Measurements from ENCODE around the gene MYO3B. TPM values are rescaled to one million over a fixed set of nuclear protein-coding genes. Genes with fewer than 3 reads are reported as not detected.

The MYO3B gene
- total and polyA plus RNA-seq, 2 donors from 2014 or later = 3.5 to 6.4 TPM

DNA sequence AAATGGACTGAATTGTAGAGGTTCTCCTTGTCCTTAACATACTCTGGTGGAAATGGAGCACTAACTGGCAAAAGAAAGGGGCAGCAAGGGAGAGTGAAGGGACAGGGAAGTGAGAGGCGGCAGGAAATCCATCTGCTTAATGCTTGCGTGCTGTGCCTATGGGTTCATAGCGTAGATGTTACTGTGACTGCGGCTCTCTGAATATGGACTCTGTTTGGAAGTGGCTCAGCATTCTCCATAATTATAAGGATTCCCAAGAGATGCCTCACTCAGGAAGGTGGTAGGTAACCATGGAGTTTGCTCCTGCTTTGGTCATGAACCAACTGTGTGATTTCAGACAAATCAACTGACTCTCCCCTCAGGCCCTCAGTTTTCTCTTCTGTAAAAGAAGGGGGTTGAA, 50.0 kb downstream of the MYO3B start:
- no peak overlapping the region for H3K9ac ChIP-seq (ENCODE audit: low read length in 3 of 3)
- FAIRE-seq = no peak
- peaks cover 0 to 5% (median 0%) of the 10 kb centered on the region in 3 donors for H3K4me1 ChIP-seq (ENCODE audit: control insufficient read depth in 2 of 3, insufficient read depth in 2 of 3, low read depth in 1 of 3, low read length in 3 of 3)
- H3K27me3 ChIP-seq (ENCODE audit: control insufficient read depth, insufficient read depth, low read length) = no peaks in the 10 kb centered on the region
- H3K36me3 ChIP-seq (ENCODE audit: control insufficient read depth in 2 of 3, insufficient read depth in 3 of 3, low read length in 3 of 3) = no peaks in the 10 kb centered on the region
- TF ChIP-seq, protein P1, sequence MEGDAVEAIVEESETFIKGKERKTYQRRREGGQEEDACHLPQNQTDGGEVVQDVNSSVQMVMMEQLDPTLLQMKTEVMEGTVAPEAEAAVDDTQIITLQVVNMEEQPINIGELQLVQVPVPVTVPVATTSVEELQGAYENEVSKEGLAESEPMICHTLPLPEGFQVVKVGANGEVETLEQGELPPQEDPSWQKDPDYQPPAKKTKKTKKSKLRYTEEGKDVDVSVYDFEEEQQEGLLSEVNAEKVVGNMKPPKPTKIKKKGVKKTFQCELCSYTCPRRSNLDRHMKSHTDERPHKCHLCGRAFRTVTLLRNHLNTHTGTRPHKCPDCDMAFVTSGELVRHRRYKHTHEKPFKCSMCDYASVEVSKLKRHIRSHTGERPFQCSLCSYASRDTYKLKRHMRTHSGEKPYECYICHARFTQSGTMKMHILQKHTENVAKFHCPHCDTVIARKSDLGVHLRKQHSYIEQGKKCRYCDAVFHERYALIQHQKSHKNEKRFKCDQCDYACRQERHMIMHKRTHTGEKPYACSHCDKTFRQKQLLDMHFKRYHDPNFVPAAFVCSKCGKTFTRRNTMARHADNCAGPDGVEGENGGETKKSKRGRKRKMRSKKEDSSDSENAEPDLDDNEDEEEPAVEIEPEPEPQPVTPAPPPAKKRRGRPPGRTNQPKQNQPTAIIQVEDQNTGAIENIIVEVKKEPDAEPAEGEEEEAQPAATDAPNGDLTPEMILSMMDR (IDR thresholded peaks at IDR 0.05; ENCODE audit: borderline replicate concordance, extremely low read depth, insufficient read depth) = no peak
- H3K27ac ChIP-seq (ENCODE audit: low read depth in 2 of 2, low read length in 2 of 2) = no peak overlapping the region
- no peak for DNase-seq
- intact Hi-C loops (cut with DNase I) = no loop called here
- H3K9me3 ChIP-seq (ENCODE audit: control insufficient read depth in 2 of 3, insufficient read depth in 1 of 3, low read length in 3 of 3) = no peaks in the 10 kb centered on the region
- no peak overlapping the region for H3K4me3 ChIP-seq (ENCODE audit: low read length in 3 of 3)

DNA sequence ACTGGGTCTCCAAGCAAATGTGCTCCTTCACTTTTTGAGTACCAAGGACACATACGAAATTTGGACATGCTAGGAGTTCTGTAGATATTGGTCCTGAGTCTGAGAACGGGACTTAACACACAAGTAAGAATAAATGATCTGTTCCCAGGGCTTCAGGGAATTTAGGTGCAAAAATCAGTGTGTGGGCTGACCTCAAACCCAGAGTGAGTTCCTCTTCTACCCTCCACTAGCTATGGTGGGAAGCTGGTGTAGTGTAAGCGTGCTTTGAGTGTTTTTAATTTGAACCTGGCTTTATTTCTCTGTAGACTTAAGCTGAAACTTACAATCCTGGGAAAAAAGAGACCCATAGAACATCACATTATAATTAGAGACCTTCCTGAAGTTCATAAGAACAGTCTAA, 50.5 kb downstream of the MYO3B start:
- DNase-seq (no peak), FAIRE-seq (no peak)
- Histone ChIP-seq H3K36me3 (ENCODE audit: control insufficient read depth in 2 of 3, insufficient read depth in 3 of 3, low read length in 3 of 3) (no peaks in the 10 kb centered on the region), H3K27me3 (ENCODE audit: control insufficient read depth, insufficient read depth, low read length) (no peaks in the 10 kb centered on the region), H3K9me3 (ENCODE audit: control insufficient read depth in 2 of 3, insufficient read depth in 1 of 3, low read length in 3 of 3) (no peaks in the 10 kb centered on the region), H3K4me1 (ENCODE audit: control insufficient read depth in 2 of 3, insufficient read depth in 2 of 3, low read depth in 1 of 3, low read length in 3 of 3) (peaks cover 0 to 5% (median 0%) of the 10 kb centered on the region in 3 donors), H3K9ac (ENCODE audit: low read length in 3 of 3) (no peak overlapping the region), H3K27ac (ENCODE audit: low read depth in 2 of 2, low read length in 2 of 2) (no peak overlapping the region), H3K4me3 (ENCODE audit: low read length in 3 of 3) (no peak overlapping the region)
- TF ChIP-seq, protein P1 (IDR thresholded peaks at IDR 0.05; ENCODE audit: borderline replicate concordance, extremely low read depth, insufficient read depth) = no peak
- intact Hi-C loops (cut with DNase I) = no loop called here

DNA sequence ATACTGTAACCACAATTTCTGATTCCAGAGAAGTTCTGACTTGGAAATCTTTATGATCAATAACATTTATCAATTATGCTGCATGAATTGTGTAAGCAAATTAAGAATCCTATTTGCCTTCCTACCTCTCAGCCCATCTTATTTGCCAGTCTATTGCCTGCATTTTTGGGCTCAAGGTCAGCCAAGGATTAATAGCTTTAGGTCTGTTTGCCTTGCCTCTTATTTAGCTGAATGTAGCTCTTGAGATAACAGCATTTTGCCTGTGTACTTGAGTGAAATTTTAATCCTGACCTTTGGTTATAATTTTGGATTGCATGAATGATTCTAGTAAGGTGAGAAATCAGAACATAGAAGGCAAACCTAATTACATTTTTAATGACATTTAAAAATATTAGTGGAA, 51.2 kb downstream of the MYO3B start:
- FAIRE-seq (no peak), DNase-seq (no peak)
- TF ChIP-seq, protein P1 (IDR thresholded peaks at IDR 0.05; ENCODE audit: borderline replicate concordance, extremely low read depth, insufficient read depth) = no peak
- peaks cover 0 to 5% (median 0%) of the 10 kb centered on the region in 3 donors for H3K4me1 ChIP-seq (ENCODE audit: control insufficient read depth in 2 of 3, insufficient read depth in 2 of 3, low read depth in 1 of 3, low read length in 3 of 3)
- no peaks in the 10 kb centered on the region for H3K9me3 ChIP-seq (ENCODE audit: control insufficient read depth in 2 of 3, insufficient read depth in 1 of 3, low read length in 3 of 3)
- no peaks in the 10 kb centered on the region for H3K36me3 ChIP-seq (ENCODE audit: control insufficient read depth in 2 of 3, insufficient read depth in 3 of 3, low read length in 3 of 3)
- H3K4me3 ChIP-seq (ENCODE audit: low read length in 3 of 3) = no peak overlapping the region
- no peaks in the 10 kb centered on the region for H3K27me3 ChIP-seq (ENCODE audit: control insufficient read depth, insufficient read depth, low read length)
- intact Hi-C loops (cut with DNase I) = no loop called here
- H3K9ac ChIP-seq (ENCODE audit: low read length in 3 of 3) = no peak overlapping the region
- no peak overlapping the region for H3K27ac ChIP-seq (ENCODE audit: low read depth in 2 of 2, low read length in 2 of 2)

DNA sequence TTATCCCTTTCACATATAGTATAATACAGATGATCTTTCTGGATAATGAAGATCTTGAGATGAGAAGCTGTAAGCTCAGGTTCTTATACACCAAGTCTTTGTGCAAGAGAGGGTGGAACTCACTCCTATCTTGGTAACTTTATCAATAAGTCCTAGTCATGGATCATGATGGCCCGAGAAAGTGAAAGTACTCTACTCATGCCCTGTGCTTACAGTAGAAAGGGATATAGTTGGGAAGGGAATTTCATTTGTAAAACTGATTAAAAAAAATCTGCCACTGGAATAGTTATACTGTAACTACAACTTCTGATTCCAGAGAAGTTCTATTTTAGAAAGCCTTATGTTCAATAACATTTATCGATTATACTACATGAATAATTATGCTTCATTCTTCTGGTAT, 51.8 kb downstream of the MYO3B start:
- intact Hi-C loops (cut with DNase I) = no loop called here
- FAIRE-seq = no peak
- H3K9me3 ChIP-seq (ENCODE audit: control insufficient read depth in 2 of 3, insufficient read depth in 1 of 3, low read length in 3 of 3) = no peaks in the 10 kb centered on the region
- H3K9ac ChIP-seq (ENCODE audit: low read length in 3 of 3) = no peak overlapping the region
- TF ChIP-seq, protein P1 (IDR thresholded peaks at IDR 0.05; ENCODE audit: borderline replicate concordance, extremely low read depth, insufficient read depth) = no peak
- peaks cover 0 to 5% (median 0%) of the 10 kb centered on the region in 3 donors for H3K4me1 ChIP-seq (ENCODE audit: control insufficient read depth in 2 of 3, insufficient read depth in 2 of 3, low read depth in 1 of 3, low read length in 3 of 3)
- no peak overlapping the region for H3K4me3 ChIP-seq (ENCODE audit: low read length in 3 of 3)
- no peak for DNase-seq
- no peaks in the 10 kb centered on the region for H3K27me3 ChIP-seq (ENCODE audit: control insufficient read depth, insufficient read depth, low read length)
- H3K27ac ChIP-seq (ENCODE audit: low read depth in 2 of 2, low read length in 2 of 2) = no peak overlapping the region
- H3K36me3 ChIP-seq (ENCODE audit: control insufficient read depth in 2 of 3, insufficient read depth in 3 of 3, low read length in 3 of 3) = no peaks in the 10 kb centered on the region
